ENCODE data around the gene CHTOP. TPM values are rescaled to one million over a fixed set of nuclear protein-coding genes. Genes with fewer than 3 reads are reported as not detected.
"Not testable (repeated sequence)": the region's sequence is repeated elsewhere in the genome, so short reads cannot be mapped to it uniquely, and the experiment has no call there.

The CHTOP gene
- total RNA-seq, 6 donors from 2014 or later: 51.3 to 89.1 (median 59.2) TPM

GRCh38 chr1:153633161-153633753 is 609 bp upstream of the CHTOP start:
- Histone ChIP-seq H3K27me3 (no peaks in the 10 kb centered on the region), H3K4me1 (peaks cover 26 to 70% (median 47%) of the 10 kb centered on the region in 4 donors), H3K4me3 (peak overlapping the region in 3 of 4 donors; percentile 65 to 75 (median 66)), H3K9me3 (no peaks in the 10 kb centered on the region), H3K36me3 (peaks cover 18 to 24% (median 23%) of the 10 kb centered on the region in 4 donors), H3K27ac (peak overlapping the region; percentile 99 to 100 (median 100))
- TF ChIP-seq EP300 (IDR thresholded peaks at IDR 0.05): no peak
- 33 to 39% methylated on average over 18 of the region's 18 CpGs for WGBS, 2 donors
- ATAC-seq (ENCODE audit: low FRiP score in 2 of 2) (peak; percentile 49 to 82), DNase-seq (peak in 1 of 2 donors; percentile 60)

GRCh38 chr1:153635872-153636271 is 2.0 kb downstream of the CHTOP start:
- Histone ChIP-seq H3K4me1 (peaks cover 26 to 66% (median 41%) of the 10 kb centered on the region in 4 donors), H3K27me3 (no peaks in the 10 kb centered on the region), H3K4me3 (peak overlapping the region in 2 of 4 donors; percentile 65 to 66), H3K36me3 (peaks cover 40 to 50% (median 49%) of the 10 kb centered on the region in 4 donors), H3K9me3 (no peaks in the 10 kb centered on the region), H3K27ac (peak overlapping the region; percentile 27 to 100 (median 100))
- no peak for DNase-seq
- TF ChIP-seq CTCF (IDR thresholded peaks at IDR 0.05) (no peak), EP300 (IDR thresholded peaks at IDR 0.05) (no peak), POLR2AphosphoS5 (IDR thresholded peaks at IDR 0.05) (no peak), POLR2A (IDR thresholded peaks at IDR 0.05) (no peak)
- 86 to 88% methylated on average over 7 of the region's 7 CpGs for WGBS, 2 donors
- ATAC-seq (ENCODE audit: low FRiP score in 2 of 2): no peak

- WGBS, 2 donors: 90 to 91% methylated on average over 9 of the region's 9 CpGs
- Histone ChIP-seq H3K4me3 (no peak overlapping the region), H3K9me3 (no peaks in the 10 kb centered on the region), H3K27me3 (no peaks in the 10 kb centered on the region), H3K4me1 (peaks cover 26 to 67% (median 41%) of the 10 kb centered on the region in 4 donors), H3K27ac (peak overlapping the region in 3 of 4 donors; percentile 27 to 100 (median 99)), H3K36me3 (peaks cover 41 to 54% (median 53%) of the 10 kb centered on the region in 4 donors)
- TF ChIP-seq POLR2A (IDR thresholded peaks at IDR 0.05) (no peak), CTCF (IDR thresholded peaks at IDR 0.05) (no peak), EP300 (IDR thresholded peaks at IDR 0.05) (no peak), POLR2AphosphoS5 (IDR thresholded peaks at IDR 0.05) (no peak)
- ATAC-seq (ENCODE audit: low FRiP score in 2 of 2) (no peak), DNase-seq (no peak)
These were observed 2.4 kb downstream of the CHTOP start for GRCh38 chr1:153636312-153636711.

DNA sequence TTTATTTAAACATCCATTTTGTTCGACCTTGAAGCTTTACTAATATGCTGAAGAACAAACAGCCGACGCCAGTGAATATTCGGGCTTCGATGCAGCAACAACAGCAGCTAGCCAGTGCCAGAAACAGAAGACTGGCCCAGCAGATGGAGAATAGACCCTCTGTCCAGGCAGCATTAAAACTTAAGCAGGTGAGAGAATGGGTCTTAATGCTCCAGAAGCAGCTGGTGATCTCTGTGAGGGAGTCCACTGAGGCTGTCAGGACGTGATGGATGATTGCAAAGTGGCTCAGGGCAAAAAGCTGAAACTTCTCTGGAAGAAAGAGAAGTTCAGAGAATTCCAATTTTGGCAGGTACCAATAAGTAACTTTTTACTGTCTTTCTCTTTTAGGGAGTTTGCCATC is 4.4 kb downstream of the CHTOP start:
- DNase-seq (no peak), ATAC-seq (ENCODE audit: low FRiP score in 2 of 2) (no peak)
- H3K27ac ChIP-seq: no peak overlapping the region
- H3K4me3 ChIP-seq: no peak overlapping the region
- TF ChIP-seq POLR2AphosphoS5 (IDR thresholded peaks at IDR 0.05) (no peak), EP300 (IDR thresholded peaks at IDR 0.05) (no peak), CTCF (IDR thresholded peaks at IDR 0.05) (no peak), POLR2A (IDR thresholded peaks at IDR 0.05) (no peak)
- H3K9me3 ChIP-seq: no peaks in the 10 kb centered on the region
- H3K4me1 ChIP-seq: peaks cover 21 to 52% (median 36%) of the 10 kb centered on the region in 4 donors
- peaks cover 53 to 74% (median 71%) of the 10 kb centered on the region in 4 donors for H3K36me3 ChIP-seq
- WGBS, 2 donors: 90 to 91% methylated on average over 6 of the region's 6 CpGs
- no peaks in the 10 kb centered on the region for H3K27me3 ChIP-seq

DNA sequence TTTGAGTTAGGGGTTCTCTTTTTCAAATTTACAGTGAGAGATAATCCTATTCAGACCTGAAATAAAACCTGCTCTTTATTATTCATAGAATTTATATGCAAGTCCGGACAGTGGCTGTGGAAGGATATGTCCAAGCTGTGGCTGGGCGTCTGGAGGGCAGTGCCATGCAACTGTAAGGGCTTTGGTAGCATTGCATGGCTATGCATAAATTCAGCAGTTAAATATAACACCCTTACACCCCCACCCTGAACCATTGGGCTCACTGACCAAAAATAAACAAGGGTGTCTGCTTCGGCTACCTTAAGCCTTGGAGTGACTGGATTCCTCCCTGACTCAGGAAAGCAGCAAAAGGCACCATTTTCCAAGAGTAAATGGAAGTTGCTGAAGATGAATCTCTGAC is 5.4 kb downstream of the CHTOP start:
- peaks cover 27 to 54% (median 38%) of the 10 kb centered on the region in 4 donors for H3K4me1 ChIP-seq
- no peak overlapping the region for H3K4me3 ChIP-seq
- no peak overlapping the region for H3K27ac ChIP-seq
- DNase-seq: no peak
- H3K9me3 ChIP-seq: no peaks in the 10 kb centered on the region
- peaks cover 57 to 84% (median 78%) of the 10 kb centered on the region in 4 donors for H3K36me3 ChIP-seq
- no peak for ATAC-seq (ENCODE audit: low FRiP score in 2 of 2)
- TF ChIP-seq CTCF (IDR thresholded peaks at IDR 0.05): no peak
- no peak for TF ChIP-seq POLR2A (IDR thresholded peaks at IDR 0.05)
- no peak for TF ChIP-seq POLR2AphosphoS5 (IDR thresholded peaks at IDR 0.05)
- TF ChIP-seq EP300 (IDR thresholded peaks at IDR 0.05): no peak
- 87 to 88% methylated on average over 3 of the region's 3 CpGs for WGBS, 2 donors
- H3K27me3 ChIP-seq: no peaks in the 10 kb centered on the region

DNA sequence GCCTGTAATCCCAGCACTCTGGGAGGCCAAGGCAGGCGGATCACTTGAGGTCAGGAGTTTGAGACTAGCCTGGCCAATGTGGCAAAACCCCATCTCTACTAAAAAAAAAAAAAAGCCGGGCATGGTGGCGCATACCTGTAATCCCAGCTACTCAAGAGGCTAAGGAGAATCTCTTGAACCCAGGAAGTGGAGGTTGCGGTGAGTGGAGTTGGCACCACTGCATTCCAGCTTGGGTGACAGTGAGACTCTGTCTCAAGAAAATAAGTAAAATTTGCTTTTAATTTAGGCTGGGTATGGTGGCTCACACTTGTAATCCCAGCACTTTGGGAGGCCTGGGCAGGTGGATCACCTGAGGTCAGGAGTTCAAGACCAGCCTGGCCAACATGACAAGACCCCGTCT is 6.3 kb downstream of the CHTOP start:
- Histone ChIP-seq H3K4me1 (peaks cover 25 to 47% (median 33%) of the 10 kb centered on the region in 4 donors), H3K27ac (peak overlapping the region in 1 of 4 donors; percentile 12), H3K36me3 (peaks cover 59 to 93% (median 85%) of the 10 kb centered on the region in 4 donors)
- H3K4me3 ChIP-seq; DNase-seq; H3K9me3 ChIP-seq; ATAC-seq (ENCODE audit: low FRiP score in 2 of 2); H3K27me3 ChIP-seq: not testable (repeated sequence)
- WGBS, 2 donors: 75 to 81% methylated on average over 5 of the region's 5 CpGs

All from upper lobe of left lung (tissue), 6 donors.